ENCODE measurements around the gene KRT3.

The KRT3 gene

GRCh38 chr12:52808573-52809160 is 12.8 kb upstream of the KRT3 start:
- TF ChIP-seq CTCF (conservative IDR thresholded peaks at IDR 0.05; ENCODE audit: low read length), result no peak
- DNase-seq (ENCODE audit: low read depth), result no peak

DNA sequence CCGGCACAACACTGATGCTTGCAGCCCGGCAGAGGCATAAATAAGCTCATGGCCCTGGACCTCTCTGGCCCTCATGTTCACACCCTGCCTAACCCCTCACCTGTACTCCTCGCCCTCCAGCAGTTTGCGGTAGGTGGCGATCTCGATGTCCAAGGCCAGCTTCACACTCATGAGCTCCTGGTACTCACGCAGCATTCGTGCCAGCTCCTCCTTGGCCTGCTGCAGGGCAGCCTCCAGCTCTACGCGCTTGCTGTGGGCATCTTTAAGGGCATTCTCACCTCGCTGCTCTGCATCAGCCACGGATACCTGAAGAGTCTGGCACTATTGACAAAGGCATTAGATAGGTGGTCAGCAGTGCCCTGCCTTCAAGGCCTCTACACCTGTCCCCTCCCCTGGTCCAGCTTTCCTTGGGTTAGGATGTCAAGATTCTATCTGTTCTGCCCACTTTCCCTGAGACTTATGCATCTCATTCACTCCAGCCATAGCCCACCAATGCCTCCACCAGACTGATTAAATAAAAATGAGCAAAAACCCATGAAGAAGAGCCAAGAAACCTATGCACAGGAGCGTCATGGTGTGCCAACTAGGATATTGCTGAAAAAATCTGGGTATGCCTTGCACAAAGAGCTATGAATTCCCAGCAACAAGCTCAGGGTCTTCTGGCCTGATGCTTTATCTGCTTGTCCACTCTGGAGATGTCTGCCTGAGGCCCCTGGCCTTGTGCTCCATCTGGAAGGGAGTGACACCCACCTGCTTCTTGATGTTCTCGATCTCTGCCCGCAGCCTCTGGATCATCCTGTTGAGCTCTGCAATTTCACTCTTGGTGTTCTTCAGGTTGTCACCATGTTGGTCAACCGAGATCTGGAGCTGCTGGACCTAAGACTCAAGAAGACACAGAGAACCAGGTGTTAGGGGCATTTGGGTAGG is 11.9 kb upstream of the KRT3 start:
- no peak overlapping the region for H3K4me3 ChIP-seq (ENCODE audit: low read length)
- no peak for TF ChIP-seq CTCF (conservative IDR thresholded peaks at IDR 0.05; ENCODE audit: low read length)
- no peak for DNase-seq (ENCODE audit: low read depth)

More at GRCh38 chr12:52808573-52809160, 12.8 kb upstream of the KRT3 start:
- no peak overlapping the region for H3K4me3 ChIP-seq (ENCODE audit: low read length)

DNA sequence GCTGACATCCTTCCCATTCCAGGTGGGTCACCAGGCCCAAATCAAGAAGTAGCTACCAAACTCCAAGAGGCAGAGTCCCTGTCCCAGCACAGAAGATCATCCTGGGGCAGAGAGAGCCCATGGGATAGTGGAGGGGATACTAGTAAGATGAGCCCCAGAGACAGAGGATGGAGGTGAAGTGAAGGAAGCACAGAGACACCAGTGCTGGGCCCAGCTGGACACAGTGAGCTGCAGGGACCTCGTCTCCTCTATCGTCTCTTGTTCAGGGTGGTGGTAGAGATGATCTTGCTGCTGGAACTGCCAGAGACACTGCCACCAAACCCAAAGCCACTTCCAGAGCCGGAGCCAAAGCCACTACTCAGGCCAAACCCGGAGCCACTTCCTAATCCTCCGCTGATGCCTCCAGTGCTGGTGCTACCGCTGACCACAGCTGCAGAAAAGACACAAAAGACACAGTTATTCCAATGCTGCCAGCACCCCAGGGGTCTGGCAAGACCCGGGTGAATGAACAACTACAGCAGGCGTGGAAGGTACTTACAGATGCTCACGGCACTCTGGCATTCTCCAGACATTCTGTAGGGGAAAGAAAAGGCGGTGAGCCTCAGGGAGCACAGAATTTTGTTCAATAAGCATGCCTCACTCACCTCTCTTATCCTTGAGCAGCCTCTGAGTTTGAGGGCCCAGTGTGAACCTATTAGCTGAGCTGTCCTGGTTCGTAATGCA is 11.1 kb upstream of the KRT3 start:
- no peak for DNase-seq (ENCODE audit: low read depth)
- no peak overlapping the region for H3K4me3 ChIP-seq (ENCODE audit: low read length)
- TF ChIP-seq CTCF (conservative IDR thresholded peaks at IDR 0.05; ENCODE audit: low read length), result no peak

DNA sequence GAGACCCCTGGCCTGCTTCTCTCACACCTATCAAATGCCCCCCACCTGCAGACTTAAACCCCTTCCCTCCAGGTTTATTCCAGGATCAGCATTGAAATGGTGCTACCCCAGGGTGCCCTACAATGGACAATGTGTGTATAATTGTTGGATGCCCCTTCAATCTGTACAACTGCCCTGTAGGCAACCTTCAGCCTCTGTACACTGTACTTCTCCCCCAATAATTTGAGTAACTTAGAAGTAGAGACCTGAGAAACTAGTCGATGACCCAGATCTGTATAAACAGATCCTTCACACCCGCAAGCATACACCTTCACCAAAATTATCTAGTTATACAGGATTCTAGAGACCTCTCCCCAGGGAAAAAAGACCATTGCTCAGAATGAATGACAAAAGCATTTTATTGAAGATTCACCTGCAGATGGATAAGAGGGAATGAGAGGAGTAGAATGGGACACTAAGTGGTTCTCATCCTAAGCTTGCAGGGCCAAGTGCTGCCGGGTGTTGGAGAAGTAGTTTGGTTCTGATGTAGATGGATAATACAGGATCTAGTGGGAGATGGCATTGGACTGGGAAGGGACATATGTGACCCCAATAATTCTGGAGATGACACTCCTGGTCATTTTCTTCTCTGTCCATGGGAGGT is 10.4 kb upstream of the KRT3 start:
- H3K4me3 ChIP-seq (ENCODE audit: low read length), result no peak overlapping the region
- DNase-seq (ENCODE audit: low read depth), result no peak
- no peak for TF ChIP-seq CTCF (conservative IDR thresholded peaks at IDR 0.05; ENCODE audit: low read length)

DNA sequence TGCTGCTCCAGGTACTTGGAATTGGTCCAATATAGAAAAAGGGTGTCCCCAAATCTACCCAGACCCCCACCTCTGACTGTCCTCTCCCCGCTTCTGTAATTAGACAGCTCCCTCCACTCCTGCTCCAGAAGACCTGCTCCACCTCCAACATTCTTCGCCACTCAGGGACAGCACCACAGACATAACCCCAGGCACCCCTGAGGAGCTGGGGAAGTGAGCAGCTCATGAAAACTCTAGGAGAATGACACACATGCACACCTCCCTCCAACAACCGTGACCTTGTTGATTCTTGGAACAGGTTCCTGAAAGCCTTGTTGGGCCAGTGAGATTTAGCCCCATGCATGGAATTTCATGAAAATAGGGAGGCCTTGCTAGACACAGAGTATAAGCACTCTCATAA is 9.8 kb upstream of the KRT3 start:
- no peak for TF ChIP-seq CTCF (conservative IDR thresholded peaks at IDR 0.05; ENCODE audit: low read length)
- no peak overlapping the region for H3K4me3 ChIP-seq (ENCODE audit: low read length)
- no peak for DNase-seq (ENCODE audit: low read depth)

- no peak for DNase-seq (ENCODE audit: low read depth)
- no peak for TF ChIP-seq CTCF (conservative IDR thresholded peaks at IDR 0.05; ENCODE audit: low read length)
Measured at GRCh38 chr12:52805000-52805399, 9.1 kb upstream of the KRT3 start.

More at GRCh38 chr12:52805000-52805399, 9.1 kb upstream of the KRT3 start:
- no peak overlapping the region for H3K4me3 ChIP-seq (ENCODE audit: low read length)
